Skeletal muscle satellite cell (primary cell): ENCODE measurements around the gene NKAPD1.
A peak's percentile ranks its signal among the peaks of the same experiment; 100 is the strongest.
"Not testable (repeated sequence)": the region's sequence is repeated elsewhere in the genome, so short reads cannot be mapped to it uniquely, and the experiment has no call there.

Source experiments
- H3K27me3 ChIP-seq: 2 replicates; pipeline ENCODE4 v1.7.0; 2013; ENCODE audit warnings: low read length; ENCODE audit not compliant: control insufficient read depth, insufficient read depth
- H3K36me3 ChIP-seq: 2 replicates; pipeline ENCODE4 v1.7.0; 2013; ENCODE audit warnings: mild to moderate bottlenecking, control low read depth, low read length; ENCODE audit not compliant: insufficient read depth
- H3K4me1 ChIP-seq: 2 replicates; pipeline ENCODE4 v1.7.0; 2013; ENCODE audit warnings: low read length; ENCODE audit not compliant: control insufficient read depth, insufficient read depth
- H3K4me2 ChIP-seq: 2 replicates; pipeline ENCODE4 v1.7.0; 2013; ENCODE audit warnings: mild to moderate bottlenecking, low read length
- H3K4me3 ChIP-seq: 2 replicates; pipeline ENCODE4 v1.7.0; 2013; ENCODE audit warnings: low read length
- H3K9ac ChIP-seq: 2 replicates; pipeline ENCODE4 v1.7.0; 2013; ENCODE audit warnings: mild to moderate bottlenecking, low read depth, low read length, moderate library complexity
- H3K9me3 ChIP-seq: replicated peaks from 2 replicates; pipeline ENCODE4 v1.7.0; 2013; ENCODE audit warnings: mild to moderate bottlenecking, control low read depth, low read length

The NKAPD1 gene

GRCh38 chr11:112095302-112095701 lies 21.2 kb downstream of the NKAPD1 start:
- H3K4me2 ChIP-seq, H3K4me1 ChIP-seq, H3K27me3 ChIP-seq, H3K4me3 ChIP-seq, H3K9ac ChIP-seq, H3K9me3 ChIP-seq: not testable (repeated sequence)
- H3K36me3 ChIP-seq, result peaks cover 33% of the 10 kb centered on the region

GRCh38 chr11:112096194-112096593 lies 22.1 kb downstream of the NKAPD1 start:
- H3K4me1 ChIP-seq, result peaks cover 8% of the 10 kb centered on the region
- H3K4me3 ChIP-seq, result no peak overlapping the region
- no peaks in the 10 kb centered on the region for H3K27me3 ChIP-seq
- no peak overlapping the region for H3K9ac ChIP-seq
- H3K36me3 ChIP-seq, result peaks cover 24% of the 10 kb centered on the region
- H3K9me3 ChIP-seq, result no peaks in the 10 kb centered on the region
- no peak overlapping the region for H3K4me2 ChIP-seq

GRCh38 chr11:112097734-112098528 lies 23.8 kb downstream of the NKAPD1 start:
- Histone ChIP-seq H3K4me2 (no peak overlapping the region), H3K4me1 (peaks cover 8% of the 10 kb centered on the region), H3K4me3 (no peak overlapping the region), H3K9ac (no peak overlapping the region), H3K9me3 (no peaks in the 10 kb centered on the region), H3K27me3 (no peaks in the 10 kb centered on the region), H3K36me3 (peaks cover 7% of the 10 kb centered on the region)

- no peak overlapping the region for H3K9ac ChIP-seq
Measured at GRCh38 chr11:112100462-112100861, 26.4 kb downstream of the NKAPD1 start.

GRCh38 chr11:112103446-112103845 lies 29.3 kb downstream of the NKAPD1 start:
- Histone ChIP-seq H3K27me3 (no peaks in the 10 kb centered on the region), H3K4me2 (no peak overlapping the region), H3K9me3 (no peaks in the 10 kb centered on the region), H3K9ac (no peak overlapping the region), H3K4me1 (peaks cover 8% of the 10 kb centered on the region), H3K4me3 (no peak overlapping the region), H3K36me3 (no peaks in the 10 kb centered on the region)

More at GRCh38 chr11:112100462-112100861, 26.4 kb downstream of the NKAPD1 start:
- H3K27me3 ChIP-seq, result no peaks in the 10 kb centered on the region
- H3K36me3 ChIP-seq, result no peaks in the 10 kb centered on the region
- H3K4me2 ChIP-seq, result no peak overlapping the region
- no peak overlapping the region for H3K4me3 ChIP-seq
- no peaks in the 10 kb centered on the region for H3K9me3 ChIP-seq
- peaks cover 8% of the 10 kb centered on the region for H3K4me1 ChIP-seq

- Histone ChIP-seq H3K4me1 (peaks cover under 1% of the 10 kb centered on the region), H3K4me2 (no peak overlapping the region), H3K36me3 (no peaks in the 10 kb centered on the region), H3K9me3 (no peaks in the 10 kb centered on the region), H3K9ac (no peak overlapping the region), H3K27me3 (no peaks in the 10 kb centered on the region), H3K4me3 (no peak overlapping the region)
Measured at GRCh38 chr11:112106070-112106469, 32.0 kb downstream of the NKAPD1 start.

GRCh38 chr11:112113539-112114457 lies 39.7 kb downstream of the NKAPD1 start:
- H3K4me3 ChIP-seq, result no peak overlapping the region
- peak overlapping the region; percentile 26 for H3K9ac ChIP-seq
- no peaks in the 10 kb centered on the region for H3K9me3 ChIP-seq
- no peaks in the 10 kb centered on the region for H3K36me3 ChIP-seq
- no peaks in the 10 kb centered on the region for H3K4me1 ChIP-seq
- no peaks in the 10 kb centered on the region for H3K27me3 ChIP-seq
- no peak overlapping the region for H3K4me2 ChIP-seq

- Histone ChIP-seq H3K9me3 (no peaks in the 10 kb centered on the region), H3K4me1 (peaks cover 3% of the 10 kb centered on the region), H3K27me3 (no peaks in the 10 kb centered on the region), H3K9ac (no peak overlapping the region), H3K36me3 (no peaks in the 10 kb centered on the region), H3K4me2 (no peak overlapping the region), H3K4me3 (no peak overlapping the region)
Measured at GRCh38 chr11:112114460-112114859, 40.4 kb downstream of the NKAPD1 start.

- no peak overlapping the region for H3K9ac ChIP-seq
- no peaks in the 10 kb centered on the region for H3K27me3 ChIP-seq
- H3K4me3 ChIP-seq, result no peak overlapping the region
- H3K36me3 ChIP-seq, result no peaks in the 10 kb centered on the region
- H3K9me3 ChIP-seq, result no peaks in the 10 kb centered on the region
- no peak overlapping the region for H3K4me2 ChIP-seq
- peaks cover 12% of the 10 kb centered on the region for H3K4me1 ChIP-seq
Measured at GRCh38 chr11:112115386-112115785, 41.3 kb downstream of the NKAPD1 start.

- Histone ChIP-seq H3K4me1 (peaks cover 20% of the 10 kb centered on the region), H3K4me3 (no peak overlapping the region), H3K27me3 (no peaks in the 10 kb centered on the region), H3K36me3 (no peaks in the 10 kb centered on the region), H3K9me3 (no peaks in the 10 kb centered on the region), H3K4me2 (no peak overlapping the region), H3K9ac (no peak overlapping the region)
Measured at GRCh38 chr11:112118176-112118575, 44.1 kb downstream of the NKAPD1 start.

- Histone ChIP-seq H3K9ac (no peak overlapping the region), H3K27me3 (no peaks in the 10 kb centered on the region), H3K4me2 (no peak overlapping the region), H3K9me3 (no peaks in the 10 kb centered on the region), H3K4me1 (peaks cover 20% of the 10 kb centered on the region), H3K4me3 (no peak overlapping the region), H3K36me3 (no peaks in the 10 kb centered on the region)
Measured at GRCh38 chr11:112121981-112122615, 48.0 kb downstream of the NKAPD1 start.
